H54 (cell line): ENCODE results near the gene HAO2.
A peak's percentile ranks its signal among the peaks of the same experiment; 100 is the strongest.
"Not testable (repeated sequence)": the region's sequence is repeated elsewhere in the genome, so short reads cannot be mapped to it uniquely, and the experiment has no call there.

Experiments used
- DNase-seq: peaks from one replicate; pipeline ENCODE4 v3.0.0; 2011; ENCODE audit warnings: low spot score, mixed read lengths; ENCODE audit not compliant: insufficient read length
- FAIRE-seq: peaks from 3 replicates; lab custom pipeline; 2011; peaks lifted over from hg19 to GRCh38; lab: Jason Lieb, UNC
- POLR2A ChIP-seq: IDR thresholded peaks from 2 replicates; pipeline ENCODE4 v1.6.1; 2011; ENCODE audit warnings: low read depth, mild to moderate bottlenecking, low read length

The HAO2 gene

DNA sequence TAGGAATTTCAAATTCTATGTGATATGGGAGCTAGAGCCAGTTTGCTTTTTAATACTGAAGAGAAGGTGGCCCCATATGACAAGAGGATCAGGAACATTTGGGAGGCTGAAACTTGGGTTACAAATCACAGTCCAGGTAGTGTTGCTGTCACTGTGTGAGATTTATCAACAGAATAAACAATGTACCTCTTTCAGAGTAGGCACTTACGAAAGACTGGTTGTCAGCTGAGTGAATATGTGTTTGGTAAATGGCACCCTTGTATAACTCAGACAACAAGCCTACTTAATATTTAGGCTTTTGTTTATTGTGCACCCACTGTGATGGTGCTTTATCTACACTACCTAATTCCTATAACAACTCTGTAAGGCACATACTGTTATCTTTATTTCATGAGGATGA lies 7.4 kb upstream of the HAO2 start:
- TF ChIP-seq POLR2A: no peak
- FAIRE-seq: no peak

GRCh38 chr1:119361620-119362344 lies 6.8 kb upstream of the HAO2 start:
- TF ChIP-seq POLR2A: no peak
- no peak for FAIRE-seq
- DNase-seq: no peak

More for the DNA sequence above, 7.4 kb upstream of the HAO2 start:
- no peak for DNase-seq

DNA sequence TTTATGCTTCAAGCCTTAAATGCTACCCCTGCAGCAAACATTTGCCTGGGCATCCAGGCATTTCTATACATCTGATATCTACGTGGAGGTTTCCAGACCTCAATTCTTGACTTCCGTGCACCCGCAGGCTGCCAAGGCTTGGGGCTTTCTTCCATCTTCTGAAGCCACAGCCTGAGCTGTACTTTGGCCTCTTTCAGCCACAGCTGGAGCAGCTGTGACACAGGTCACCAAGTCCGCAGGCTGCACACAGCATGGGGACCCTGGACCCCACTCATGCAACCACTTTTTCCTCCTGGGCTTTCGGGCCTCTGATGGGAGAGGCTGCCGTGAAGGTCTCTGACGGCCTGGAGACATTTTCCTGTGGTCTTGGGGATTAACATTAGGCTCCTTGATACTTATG lies 5.4 kb upstream of the HAO2 start:
- TF ChIP-seq POLR2A: no peak
- DNase-seq: no peak
- FAIRE-seq: no peak

- DNase-seq: no peak
- no peak for TF ChIP-seq POLR2A
- FAIRE-seq: no peak
These were observed 3.9 kb upstream of the HAO2 start for GRCh38 chr1:119364640-119365039.

- FAIRE-seq: no peak
- TF ChIP-seq POLR2A: no peak
- DNase-seq: no peak
These were observed 2.2 kb upstream of the HAO2 start for GRCh38 chr1:119366424-119366823.

DNA sequence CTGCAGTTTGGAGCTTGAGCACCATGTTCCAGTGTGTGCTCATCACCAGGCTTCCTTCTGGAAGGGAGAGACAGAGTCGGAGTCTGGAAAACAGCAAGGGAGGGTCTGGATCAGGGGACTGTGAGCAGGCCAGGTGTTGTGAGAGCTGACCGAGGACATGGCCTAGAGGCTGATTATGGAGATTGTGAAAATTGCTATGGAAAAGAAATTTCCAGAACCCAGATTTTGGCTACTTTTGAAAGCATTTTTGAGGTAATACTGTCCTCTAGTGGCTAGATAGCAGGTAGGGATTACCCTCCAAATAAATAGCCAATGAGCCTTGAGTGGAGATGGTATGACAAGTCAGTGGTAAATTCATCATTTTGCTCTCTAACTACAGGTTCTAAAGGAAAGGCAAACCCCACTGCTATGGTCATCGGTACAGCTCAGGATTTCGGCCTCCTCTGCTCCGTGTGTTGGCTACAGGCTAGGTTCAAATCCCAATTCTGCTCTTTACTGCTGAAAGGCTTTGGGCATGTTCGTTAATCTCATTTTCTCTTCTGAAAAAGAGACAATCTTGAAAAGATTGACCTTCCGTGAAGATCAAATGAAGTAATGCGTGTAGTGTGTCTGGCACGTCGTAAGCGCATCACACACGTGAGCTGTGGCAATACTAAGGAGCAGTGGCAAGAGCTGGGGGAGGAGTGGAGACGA lies 1.0 kb upstream of the HAO2 start:
- peak; percentile 33 for DNase-seq
- no peak for TF ChIP-seq POLR2A
- no peak for FAIRE-seq

DNA sequence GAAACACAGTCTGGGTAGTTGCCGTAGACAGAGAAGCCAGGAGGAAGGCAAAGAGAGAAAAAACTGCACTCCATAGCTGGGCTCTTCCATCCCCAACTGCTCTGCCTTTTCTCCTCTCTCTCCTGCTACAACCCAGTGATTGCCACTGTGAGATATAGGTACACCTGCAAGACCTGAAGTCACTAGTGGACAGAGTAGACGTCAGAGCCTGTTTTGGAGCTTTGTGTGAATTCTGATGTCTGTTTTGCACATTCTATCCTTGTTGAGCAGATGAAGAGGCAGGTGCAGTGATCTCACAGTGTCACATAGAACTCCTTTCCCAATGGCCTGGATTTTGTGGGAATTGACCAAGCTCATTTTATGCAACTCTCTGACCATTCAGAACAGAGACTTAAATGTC lies 2.2 kb downstream of the HAO2 start:
- no peak for DNase-seq
- FAIRE-seq: no peak
- no peak for TF ChIP-seq POLR2A

DNA sequence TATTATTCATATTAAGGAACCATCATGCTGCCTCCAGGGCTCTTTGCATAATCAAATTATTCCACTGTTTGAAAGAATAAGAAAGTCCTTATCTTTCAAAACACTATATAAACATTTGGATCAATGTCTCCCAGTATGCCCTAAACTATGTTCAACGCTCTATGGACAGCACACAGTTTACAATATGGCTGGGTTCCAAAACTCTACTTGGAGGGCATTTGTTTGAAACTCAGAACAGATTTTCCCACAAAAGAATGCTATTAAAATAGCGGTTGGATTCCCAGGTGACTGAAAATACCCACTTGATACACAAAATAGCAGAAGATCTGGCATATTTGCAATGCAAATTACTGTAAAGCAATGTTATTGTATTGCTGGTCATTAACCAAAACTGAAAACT lies 3.2 kb downstream of the HAO2 start:
- no peak for TF ChIP-seq POLR2A
- no peak for FAIRE-seq
- no peak for DNase-seq

DNA sequence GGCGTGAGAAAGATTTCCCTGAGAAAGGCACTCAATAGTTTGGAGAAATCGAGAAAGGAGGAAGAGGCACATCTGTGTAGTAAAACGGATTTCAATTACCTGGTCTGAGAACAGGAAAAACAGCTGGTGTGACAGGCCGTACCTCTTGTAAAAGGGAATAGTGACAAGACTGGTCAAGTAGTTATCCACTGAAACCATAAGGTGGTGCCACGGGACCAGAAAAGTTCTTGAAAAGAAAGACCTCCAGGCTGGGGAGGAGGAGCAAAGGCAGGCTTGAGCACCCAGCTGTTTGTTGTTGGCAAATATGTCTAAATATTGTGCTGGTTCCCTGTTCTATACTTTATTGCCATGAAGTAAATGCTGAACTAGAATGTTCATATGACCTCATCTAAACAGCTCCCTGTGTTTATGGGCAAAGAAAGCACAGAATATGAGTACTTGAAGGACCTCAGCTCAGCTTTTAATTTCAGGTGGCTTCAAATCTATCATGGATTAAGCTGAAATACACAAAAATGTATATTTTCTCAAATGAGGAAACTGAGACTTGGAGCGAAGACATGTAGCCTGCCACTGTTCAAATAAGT lies 4.0 kb downstream of the HAO2 start:
- no peak for TF ChIP-seq POLR2A
- no peak for FAIRE-seq
- DNase-seq: no peak

DNA sequence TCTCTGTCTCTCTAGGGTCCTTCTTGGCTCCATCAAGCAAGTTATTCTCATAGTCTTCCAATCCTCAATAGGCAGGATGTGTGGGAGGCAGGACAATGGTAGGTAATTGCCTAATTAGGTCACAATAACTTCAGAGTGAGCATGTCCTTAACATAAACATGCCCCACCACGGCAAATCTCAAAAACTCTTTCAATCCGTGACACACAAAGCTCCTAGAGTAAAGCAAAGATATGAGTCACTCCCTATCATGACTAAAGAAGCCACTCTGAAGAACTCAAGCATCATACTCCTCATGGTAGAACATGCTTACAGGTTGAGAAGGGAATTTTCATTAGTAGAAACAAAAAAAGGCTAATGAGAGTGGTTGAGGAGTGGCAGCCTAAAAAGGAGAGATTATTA lies 4.9 kb downstream of the HAO2 start:
- TF ChIP-seq POLR2A: no peak
- DNase-seq (no peak), FAIRE-seq (no peak)

- no peak for TF ChIP-seq POLR2A
- DNase-seq (no peak), FAIRE-seq (no peak)
These were observed 5.8 kb downstream of the HAO2 start for GRCh38 chr1:119374208-119374874.

DNA sequence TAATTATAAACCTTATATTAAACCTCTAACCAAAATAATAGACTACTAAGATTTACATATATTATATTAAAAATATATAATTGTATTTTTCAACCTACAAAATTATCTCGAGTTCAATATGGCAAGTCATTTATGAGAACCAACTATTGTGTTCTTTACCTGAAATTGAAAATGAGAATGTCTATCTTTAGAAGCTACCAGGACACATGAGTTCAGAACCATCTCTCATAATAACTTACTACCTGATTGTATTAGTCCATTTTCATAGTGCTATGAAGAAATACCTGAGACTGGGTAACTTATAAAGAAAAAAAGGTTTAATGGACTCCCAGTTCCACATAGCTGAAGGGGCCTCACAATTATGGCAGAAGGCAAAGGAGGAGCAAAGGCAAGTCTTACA lies 6.8 kb downstream of the HAO2 start:
- no peak for FAIRE-seq
- no peak for TF ChIP-seq POLR2A
- DNase-seq: no peak

DNA sequence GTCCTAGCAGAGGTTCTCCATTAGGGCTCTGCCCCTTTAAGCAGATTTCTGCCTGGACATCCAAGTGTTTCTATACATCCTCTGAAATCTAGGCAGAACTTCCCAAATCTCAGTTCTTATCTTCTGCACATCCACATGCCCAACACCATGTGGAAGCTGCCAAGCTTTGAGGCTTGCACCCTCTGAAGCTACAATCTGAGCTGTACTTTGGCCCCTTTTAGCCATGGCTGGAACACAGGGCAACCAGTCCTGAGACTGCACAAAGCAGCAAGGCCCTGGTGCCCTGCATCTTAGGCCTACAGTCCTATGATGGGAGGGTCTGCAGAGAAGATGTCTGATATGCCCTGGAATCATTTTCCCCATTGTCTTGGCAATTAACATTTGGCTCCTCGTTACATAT lies 8.0 kb downstream of the HAO2 start:
- FAIRE-seq (no peak), DNase-seq (no peak)
- no peak for TF ChIP-seq POLR2A

GRCh38 chr1:119377594-119377993 lies 9.0 kb downstream of the HAO2 start:
- DNase-seq, FAIRE-seq: not testable (repeated sequence)

GRCh38 chr1:119379117-119379516 lies 10.5 kb downstream of the HAO2 start:
- FAIRE-seq (no peak), DNase-seq (no peak)
- TF ChIP-seq POLR2A: no peak
